Measurements from ENCODE around the gene EFS. TPM values are rescaled to one million over a fixed set of nuclear protein-coding genes. Genes with fewer than 3 reads are reported as not detected.
"Not testable (repeated sequence)": the region's sequence is repeated elsewhere in the genome, so short reads cannot be mapped to it uniquely, and the experiment has no call there.

The EFS gene
- total RNA-seq, 2 experiments from 2014 or later = not detected

- POLR2A ChIA-PET = no interaction called here
- Mint-ChIP-seq H3K4me1 (no peaks in the 10 kb centered on the region), H3K27me3 (peaks cover 3% of the 10 kb centered on the region), H3K27ac (no peak overlapping the region), H3K4me3 (no peak overlapping the region), H3K36me3 (ENCODE audit: low read depth) (no peaks in the 10 kb centered on the region), H3K9me3 (no peaks in the 10 kb centered on the region)
- no peak for DNase-seq
- CTCF ChIA-PET = interaction anchor here (1.5 kb wide), 1 partner anchor 9 kb away, joined by 3 read pairs; no protein-coding TSS in a partner anchor
Measured at GRCh38 chr14:23389396-23389795, 24.4 kb upstream of the EFS start.

DNA sequence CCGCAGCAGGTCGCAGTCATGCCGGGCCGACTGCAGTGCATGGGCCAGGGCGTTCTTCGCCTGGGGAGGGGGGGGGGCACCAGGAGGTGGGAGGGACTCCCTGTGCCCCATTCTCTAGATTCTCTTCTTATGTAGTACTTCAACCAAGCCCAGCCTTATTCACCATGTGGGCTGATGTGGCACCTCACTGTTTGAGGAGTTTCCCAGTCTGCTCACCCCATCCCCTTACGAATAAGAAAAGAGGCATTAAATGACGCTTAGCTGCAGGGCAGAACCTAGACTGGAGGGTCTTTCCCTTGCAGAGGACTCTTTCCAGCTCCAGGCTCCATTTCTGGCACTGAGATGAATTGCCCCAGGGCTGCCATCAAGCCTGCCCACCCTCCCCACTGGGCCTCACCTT is 24.0 kb upstream of the EFS start:
- no peak for DNase-seq
- ChIA-PET POLR2A (no interaction called here), CTCF (interaction anchor here (0.6 to 1.5 kb wide), 3 partner anchors 9 to 237 kb away, joined by 3 read pairs; no protein-coding TSS in a partner anchor)
- Mint-ChIP-seq H3K36me3 (ENCODE audit: low read depth) (no peaks in the 10 kb centered on the region), H3K4me3 (no peak overlapping the region), H3K27me3 (peaks cover 3% of the 10 kb centered on the region), H3K9me3 (no peaks in the 10 kb centered on the region), H3K27ac (no peak overlapping the region), H3K4me1 (no peaks in the 10 kb centered on the region)

- H3K4me1 Mint-ChIP-seq = no peaks in the 10 kb centered on the region
- peaks cover 3% of the 10 kb centered on the region for H3K27me3 Mint-ChIP-seq
- no peak overlapping the region for H3K27ac Mint-ChIP-seq
- ChIA-PET CTCF (interaction anchor here (0.6 to 1.5 kb wide), 4 partner anchors 8 to 236 kb away, joined by 3 read pairs; no protein-coding TSS in a partner anchor), POLR2A (no interaction called here)
- DNase-seq = no peak
- no peak overlapping the region for H3K4me3 Mint-ChIP-seq
- no peaks in the 10 kb centered on the region for H3K9me3 Mint-ChIP-seq
- no peaks in the 10 kb centered on the region for H3K36me3 Mint-ChIP-seq (ENCODE audit: low read depth)
Measured at GRCh38 chr14:23387916-23388882, 23.2 kb upstream of the EFS start.

DNA sequence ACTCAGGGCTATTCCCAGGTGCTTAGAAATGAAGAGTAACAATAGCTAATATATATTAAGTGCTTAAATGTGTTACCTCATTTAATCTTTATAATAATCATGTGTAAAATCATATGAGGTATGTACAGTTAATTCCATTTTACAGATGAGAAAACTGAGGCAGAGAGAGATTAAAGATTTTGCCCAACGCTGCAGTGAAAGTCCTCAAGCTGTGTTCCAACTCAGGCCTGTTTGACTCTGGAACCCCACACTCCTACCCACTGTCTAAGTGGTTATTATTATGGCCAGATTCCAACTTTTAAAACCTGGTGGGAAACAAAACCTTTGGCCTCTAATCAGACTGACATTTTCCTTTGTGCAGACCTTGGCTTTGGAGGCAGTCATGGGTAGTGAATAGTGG is 22.0 kb upstream of the EFS start:
- Mint-ChIP-seq H3K36me3 (ENCODE audit: low read depth) (no peaks in the 10 kb centered on the region), H3K4me1 (no peaks in the 10 kb centered on the region), H3K27me3 (peaks cover 3% of the 10 kb centered on the region), H3K9me3 (no peaks in the 10 kb centered on the region), H3K27ac (no peak overlapping the region), H3K4me3 (no peak overlapping the region)
- DNase-seq = no peak
- ChIA-PET CTCF (no interaction called here), POLR2A (no interaction called here)

- DNase-seq; POLR2A ChIA-PET; H3K27ac Mint-ChIP-seq; H3K9me3 Mint-ChIP-seq; H3K4me1 Mint-ChIP-seq; H3K27me3 Mint-ChIP-seq; CTCF ChIA-PET; H3K36me3 Mint-ChIP-seq (ENCODE audit: low read depth); H3K4me3 Mint-ChIP-seq: not testable (repeated sequence)
Measured at GRCh38 chr14:23386266-23386657, 21.3 kb upstream of the EFS start.

DNA sequence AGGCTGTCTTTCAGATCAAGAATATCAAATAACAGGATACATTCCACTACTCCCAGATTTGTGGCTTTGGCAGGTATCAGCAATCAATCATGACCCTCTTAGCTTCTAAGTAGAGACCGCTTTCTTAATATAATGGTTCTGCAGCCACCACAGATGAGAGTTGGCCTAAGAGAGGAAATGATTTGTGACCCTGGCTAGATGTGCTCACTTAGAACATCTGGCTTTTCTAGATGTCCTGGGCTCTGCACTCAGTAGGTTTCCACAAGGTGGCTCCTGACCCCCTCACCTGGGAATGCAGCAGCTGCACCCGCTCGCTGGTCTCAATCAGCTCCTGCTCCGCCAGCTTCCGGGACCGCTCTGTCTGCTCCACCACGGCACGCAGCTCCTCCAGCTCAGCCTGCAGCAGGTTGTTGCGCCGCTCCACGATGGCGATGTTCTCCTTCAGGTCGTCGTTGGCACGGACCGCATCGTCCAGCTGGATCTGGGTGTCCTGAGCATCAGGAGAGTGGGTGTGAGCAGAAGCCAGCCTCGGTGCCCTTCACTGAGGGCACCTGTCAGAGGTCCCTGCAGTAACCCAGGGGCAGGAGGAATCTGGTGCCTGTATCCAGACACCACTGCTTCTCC is 20.8 kb upstream of the EFS start:
- no peak overlapping the region for H3K27ac Mint-ChIP-seq
- H3K4me3 Mint-ChIP-seq = no peak overlapping the region
- ChIA-PET POLR2A (no interaction called here), CTCF (no interaction called here)
- H3K27me3 Mint-ChIP-seq = peaks cover 1% of the 10 kb centered on the region
- H3K36me3 Mint-ChIP-seq (ENCODE audit: low read depth) = no peaks in the 10 kb centered on the region
- DNase-seq = no peak
- H3K9me3 Mint-ChIP-seq = no peaks in the 10 kb centered on the region
- H3K4me1 Mint-ChIP-seq = no peaks in the 10 kb centered on the region

DNA sequence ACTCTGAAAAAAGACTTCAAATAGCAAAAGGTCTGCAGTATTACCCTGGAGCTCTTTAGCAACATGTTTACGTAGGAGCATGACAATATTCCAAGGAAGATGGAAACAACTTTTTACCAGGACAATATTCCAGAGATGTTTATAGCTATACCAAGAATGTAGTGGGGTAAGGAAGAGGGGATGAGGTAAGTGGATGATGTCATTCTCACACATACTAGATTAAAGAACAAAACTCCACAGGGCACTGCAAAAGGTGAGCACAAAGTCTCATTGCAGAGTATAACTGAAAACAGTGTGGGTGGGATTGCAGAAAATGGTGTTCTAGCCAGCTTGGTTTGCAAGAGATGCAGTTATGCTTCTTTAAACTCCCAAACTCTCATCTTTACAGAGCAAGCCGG is 20.3 kb upstream of the EFS start:
- H3K9me3 Mint-ChIP-seq = no peaks in the 10 kb centered on the region
- ChIA-PET CTCF (no interaction called here), POLR2A (no interaction called here)
- no peak for DNase-seq
- peaks cover 3% of the 10 kb centered on the region for H3K27me3 Mint-ChIP-seq
- H3K36me3 Mint-ChIP-seq (ENCODE audit: low read depth) = no peaks in the 10 kb centered on the region
- H3K4me1 Mint-ChIP-seq = no peaks in the 10 kb centered on the region
- no peak overlapping the region for H3K4me3 Mint-ChIP-seq
- no peak overlapping the region for H3K27ac Mint-ChIP-seq

- CTCF ChIA-PET = interaction anchor here (0.8 to 3.1 kb wide), 2 partner anchors 9 to 30 kb away, joined by 3 to 12 read pairs; no protein-coding TSS in a partner anchor
- H3K4me3 Mint-ChIP-seq = no peak overlapping the region
- H3K27ac Mint-ChIP-seq = no peak overlapping the region
- peaks cover 3% of the 10 kb centered on the region for H3K27me3 Mint-ChIP-seq
- no peaks in the 10 kb centered on the region for H3K4me1 Mint-ChIP-seq
- POLR2A ChIA-PET = no interaction called here
- no peaks in the 10 kb centered on the region for H3K9me3 Mint-ChIP-seq
- DNase-seq = no peak
- no peaks in the 10 kb centered on the region for H3K36me3 Mint-ChIP-seq (ENCODE audit: low read depth)
Measured at GRCh38 chr14:23384364-23385080, 19.6 kb upstream of the EFS start.

DNA sequence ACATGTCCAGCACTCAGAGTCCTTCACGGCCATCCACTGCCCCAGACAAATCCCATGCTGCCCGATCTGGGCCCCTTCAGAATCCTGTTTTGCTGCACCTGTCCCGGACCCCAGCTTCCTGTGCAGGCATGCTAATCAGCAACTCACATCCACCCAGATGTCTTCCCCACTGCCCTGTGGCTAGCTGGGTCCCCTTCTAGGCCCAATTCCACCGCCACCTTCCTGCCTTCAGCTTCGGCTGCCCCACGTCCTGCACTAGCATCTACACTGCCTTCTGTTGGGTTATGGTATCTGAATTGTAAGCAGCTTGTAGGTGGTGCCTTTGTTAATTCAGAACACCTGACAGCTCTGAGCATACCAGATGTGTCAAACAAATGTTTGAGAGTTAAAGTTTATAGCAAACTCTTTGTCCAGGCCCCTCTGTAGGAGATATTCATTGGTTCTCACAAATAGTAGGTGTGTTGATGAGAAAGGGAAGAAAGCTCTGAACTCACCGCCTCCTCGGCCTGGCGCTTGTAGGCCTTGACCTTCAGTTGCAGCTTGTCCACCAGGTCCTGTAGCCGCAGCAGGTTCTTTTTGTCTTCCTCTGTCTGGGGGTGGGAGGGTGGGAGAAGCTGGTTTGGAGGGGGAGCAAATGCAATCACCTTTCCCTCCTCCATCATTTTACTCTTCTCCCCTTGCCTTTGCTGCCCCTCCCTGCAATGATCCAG is 17.9 kb upstream of the EFS start:
- peaks cover 3% of the 10 kb centered on the region for H3K27me3 Mint-ChIP-seq
- no peaks in the 10 kb centered on the region for H3K36me3 Mint-ChIP-seq (ENCODE audit: low read depth)
- H3K4me3 Mint-ChIP-seq = no peak overlapping the region
- DNase-seq = no peak
- H3K27ac Mint-ChIP-seq = no peak overlapping the region
- CTCF ChIA-PET = interaction anchor here (0.5 to 3.1 kb wide), 5 partner anchors 10 to 566 kb away, joined by 3 to 12 read pairs (median 3); no protein-coding TSS in a partner anchor
- POLR2A ChIA-PET = interaction anchor here (0.6 kb wide), 1 partner anchor 311 kb away, joined by 3 read pairs; no protein-coding TSS in a partner anchor
- no peaks in the 10 kb centered on the region for H3K9me3 Mint-ChIP-seq
- H3K4me1 Mint-ChIP-seq = no peaks in the 10 kb centered on the region

DNA sequence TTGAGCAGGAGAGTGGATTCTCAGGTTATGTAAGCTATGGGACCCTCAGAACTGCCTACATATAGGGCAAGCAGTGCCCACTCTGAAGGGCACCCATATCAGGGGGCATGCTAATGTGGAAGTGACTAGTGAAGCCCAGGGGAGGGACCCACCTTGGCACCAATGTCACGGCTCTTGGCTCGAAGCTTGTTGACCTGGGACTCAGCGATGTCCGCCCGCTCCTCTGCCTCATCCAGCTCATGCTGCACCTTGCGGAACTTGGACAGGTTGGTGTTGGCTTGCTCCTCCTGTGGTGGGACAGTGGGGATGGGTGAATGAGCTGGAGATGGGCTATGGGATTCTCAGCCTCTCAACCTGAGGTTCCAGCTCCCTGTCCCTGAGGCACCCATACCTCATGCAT is 17.3 kb upstream of the EFS start:
- H3K27me3 Mint-ChIP-seq = peaks cover 3% of the 10 kb centered on the region
- no peaks in the 10 kb centered on the region for H3K9me3 Mint-ChIP-seq
- no peak overlapping the region for H3K27ac Mint-ChIP-seq
- no peaks in the 10 kb centered on the region for H3K36me3 Mint-ChIP-seq (ENCODE audit: low read depth)
- no peaks in the 10 kb centered on the region for H3K4me1 Mint-ChIP-seq
- CTCF ChIA-PET = interaction anchor here (0.5 to 3.1 kb wide), 3 partner anchors 11 to 566 kb away, joined by 3 to 12 read pairs (median 4); no protein-coding TSS in a partner anchor
- POLR2A ChIA-PET = no interaction called here
- DNase-seq = no peak
- H3K4me3 Mint-ChIP-seq = no peak overlapping the region

GRCh38 chr14:23381871-23382270 is 16.9 kb upstream of the EFS start:
- no peaks in the 10 kb centered on the region for H3K9me3 Mint-ChIP-seq
- peaks cover 3% of the 10 kb centered on the region for H3K27me3 Mint-ChIP-seq
- no peak overlapping the region for H3K4me3 Mint-ChIP-seq
- no peaks in the 10 kb centered on the region for H3K4me1 Mint-ChIP-seq
- no peak for DNase-seq
- no peak overlapping the region for H3K27ac Mint-ChIP-seq
- ChIA-PET POLR2A (no interaction called here), CTCF (interaction anchor here (3.1 kb wide), 1 partner anchor 11 kb away, joined by 12 read pairs; no protein-coding TSS in a partner anchor)
- no peaks in the 10 kb centered on the region for H3K36me3 Mint-ChIP-seq (ENCODE audit: low read depth)

- no peaks in the 10 kb centered on the region for H3K36me3 Mint-ChIP-seq (ENCODE audit: low read depth)
- H3K27me3 Mint-ChIP-seq = peaks cover 3% of the 10 kb centered on the region
- no peaks in the 10 kb centered on the region for H3K4me1 Mint-ChIP-seq
- H3K4me3 Mint-ChIP-seq = no peak overlapping the region
- no peak overlapping the region for H3K27ac Mint-ChIP-seq
- POLR2A ChIA-PET = no interaction called here
- H3K9me3 Mint-ChIP-seq = no peaks in the 10 kb centered on the region
- DNase-seq = no peak
- CTCF ChIA-PET = interaction anchor here (0.7 to 3.0 kb wide), 9 partner anchors 8 to 60 kb away, joined by 3 to 14 read pairs (median 5); partner anchors contain the start of gene PABPN1
Measured at GRCh38 chr14:23380976-23381375, 16.0 kb upstream of the EFS start.
